Fibroblast of pulmonary artery (primary cell): ENCODE measurements around the gene A1BG.

Source experiments
- DNase-seq: peaks from one replicate; pipeline ENCODE4 v3.0.0-alpha.2; 2010; ENCODE audit warnings: low read depth
- H3K4me3 ChIP-seq: replicated peaks from 2 replicates; pipeline ENCODE4 v1.5.1; 2011; ENCODE audit warnings: low read depth, mild to moderate bottlenecking, control low read depth, low read length, moderate library complexity
- CTCF ChIP-seq: IDR thresholded peaks from 2 replicates; pipeline ENCODE4 v1.5.1; 2011; ENCODE audit warnings: mild to moderate bottlenecking, control low read depth, low read length, inconsistent platforms; ENCODE audit errors: missing control alignments

The A1BG gene

GRCh38 chr19:58354478-58355030 is 1.3 kb upstream of the A1BG start:
- no peak for DNase-seq
- H3K4me3 ChIP-seq = no peak overlapping the region
- TF ChIP-seq CTCF = no peak

- no peak for TF ChIP-seq CTCF
- no peak overlapping the region for H3K4me3 ChIP-seq
- DNase-seq = no peak
Observed at GRCh38 chr19:58353717-58354477, 605 bp upstream of the A1BG start.

GRCh38 chr19:58351990-58352755 is 1.1 kb downstream of the A1BG start:
- TF ChIP-seq CTCF = no peak
- H3K4me3 ChIP-seq = no peak overlapping the region
- no peak for DNase-seq

GRCh38 chr19:58351558-58351878 is 1.8 kb downstream of the A1BG start:
- TF ChIP-seq CTCF = no peak
- H3K4me3 ChIP-seq = no peak overlapping the region
- no peak for DNase-seq

GRCh38 chr19:58350871-58351557 is 2.3 kb downstream of the A1BG start:
- no peak for TF ChIP-seq CTCF
- DNase-seq = no peak
- H3K4me3 ChIP-seq = no peak overlapping the region

GRCh38 chr19:58350001-58350861 is 3.1 kb downstream of the A1BG start:
- H3K4me3 ChIP-seq = no peak overlapping the region
- DNase-seq = no peak
- TF ChIP-seq CTCF = no peak
